Endothelial cell of umbilical vein (primary cell): ENCODE measurements around the gene DIPK1A.

Source experiments
- POLR2A ChIP-seq: IDR thresholded peaks from 2 replicates; pipeline ENCODE4 v1.6.1; 2012; ENCODE audit warnings: low read depth, mild to moderate bottlenecking, control low read depth, low read length
- TF ChIP-seq, protein P1 (sequence below), 2 donors: IDR thresholded peaks; 1 replicate in 1 of 2; 2 replicates in 1 of 2; pipeline ENCODE4 v1.5.1; 2011; ENCODE audit warnings: low read length in 2 of 2, mild to moderate bottlenecking in 2 of 2, moderate library complexity in 2 of 2, control low read depth in 1 of 2, inconsistent platforms in 1 of 2, low read depth in 1 of 2; ENCODE audit not compliant: insufficient read depth in 1 of 2; ENCODE audit errors: extremely low read depth in 1 of 2

DNA sequence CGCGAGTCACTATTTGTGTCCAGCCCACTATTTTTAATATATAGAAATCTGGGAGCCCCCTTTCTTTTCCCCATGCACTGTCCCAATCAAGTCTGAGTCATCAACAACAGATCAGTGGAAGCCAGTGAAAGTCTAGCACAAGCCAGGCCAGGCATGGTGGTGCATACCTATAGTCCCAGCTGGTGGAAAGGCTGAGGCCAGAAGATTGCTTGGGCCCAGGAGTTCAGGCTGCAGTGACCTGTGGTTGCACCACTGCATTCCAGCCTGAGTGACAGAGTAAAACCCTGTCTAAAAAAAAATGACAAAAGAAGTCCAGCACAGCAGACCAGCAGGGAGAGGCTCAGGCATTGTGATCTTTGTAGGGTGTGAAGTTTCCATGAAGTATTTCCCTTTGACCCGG lies 138.4 kb downstream of the DIPK1A start:
- TF ChIP-seq, protein P1, sequence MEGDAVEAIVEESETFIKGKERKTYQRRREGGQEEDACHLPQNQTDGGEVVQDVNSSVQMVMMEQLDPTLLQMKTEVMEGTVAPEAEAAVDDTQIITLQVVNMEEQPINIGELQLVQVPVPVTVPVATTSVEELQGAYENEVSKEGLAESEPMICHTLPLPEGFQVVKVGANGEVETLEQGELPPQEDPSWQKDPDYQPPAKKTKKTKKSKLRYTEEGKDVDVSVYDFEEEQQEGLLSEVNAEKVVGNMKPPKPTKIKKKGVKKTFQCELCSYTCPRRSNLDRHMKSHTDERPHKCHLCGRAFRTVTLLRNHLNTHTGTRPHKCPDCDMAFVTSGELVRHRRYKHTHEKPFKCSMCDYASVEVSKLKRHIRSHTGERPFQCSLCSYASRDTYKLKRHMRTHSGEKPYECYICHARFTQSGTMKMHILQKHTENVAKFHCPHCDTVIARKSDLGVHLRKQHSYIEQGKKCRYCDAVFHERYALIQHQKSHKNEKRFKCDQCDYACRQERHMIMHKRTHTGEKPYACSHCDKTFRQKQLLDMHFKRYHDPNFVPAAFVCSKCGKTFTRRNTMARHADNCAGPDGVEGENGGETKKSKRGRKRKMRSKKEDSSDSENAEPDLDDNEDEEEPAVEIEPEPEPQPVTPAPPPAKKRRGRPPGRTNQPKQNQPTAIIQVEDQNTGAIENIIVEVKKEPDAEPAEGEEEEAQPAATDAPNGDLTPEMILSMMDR (IDR thresholded peaks at IDR 0.05; ENCODE audit: extremely low read depth in 1 of 2, insufficient read depth in 1 of 2, low read depth in 1 of 2, low read length in 2 of 2), result no peak
- TF ChIP-seq POLR2A, result no peak
